Measurements from ENCODE around the gene TIMM10.

DNA sequence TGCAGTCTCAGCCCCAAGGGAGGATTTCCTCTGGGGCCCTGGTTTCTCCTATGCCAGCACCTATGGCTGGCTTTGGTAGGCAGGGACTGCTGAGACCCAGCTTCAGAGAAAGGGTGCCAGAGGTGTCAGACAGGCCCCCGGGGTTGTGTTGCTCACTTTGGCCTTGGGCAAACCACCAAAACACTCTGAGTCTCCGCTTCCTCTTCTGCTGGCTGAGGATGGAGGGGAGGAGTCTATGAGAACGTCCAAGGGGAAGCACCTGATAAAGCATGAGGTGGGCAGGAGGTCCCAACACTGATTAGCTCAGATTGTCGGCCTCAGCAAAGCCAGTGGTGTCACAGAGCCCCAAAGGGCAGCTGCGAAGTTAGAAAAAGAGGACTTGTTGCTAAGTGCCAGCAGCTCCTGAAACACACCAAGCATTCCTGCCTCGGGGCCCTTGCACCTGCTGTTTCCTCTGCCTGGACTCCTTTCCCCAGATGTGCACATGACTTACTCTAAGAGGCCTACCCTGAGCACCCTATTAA is 17.4 kb upstream of the TIMM10 start:
- TF ChIP-seq, protein P1, sequence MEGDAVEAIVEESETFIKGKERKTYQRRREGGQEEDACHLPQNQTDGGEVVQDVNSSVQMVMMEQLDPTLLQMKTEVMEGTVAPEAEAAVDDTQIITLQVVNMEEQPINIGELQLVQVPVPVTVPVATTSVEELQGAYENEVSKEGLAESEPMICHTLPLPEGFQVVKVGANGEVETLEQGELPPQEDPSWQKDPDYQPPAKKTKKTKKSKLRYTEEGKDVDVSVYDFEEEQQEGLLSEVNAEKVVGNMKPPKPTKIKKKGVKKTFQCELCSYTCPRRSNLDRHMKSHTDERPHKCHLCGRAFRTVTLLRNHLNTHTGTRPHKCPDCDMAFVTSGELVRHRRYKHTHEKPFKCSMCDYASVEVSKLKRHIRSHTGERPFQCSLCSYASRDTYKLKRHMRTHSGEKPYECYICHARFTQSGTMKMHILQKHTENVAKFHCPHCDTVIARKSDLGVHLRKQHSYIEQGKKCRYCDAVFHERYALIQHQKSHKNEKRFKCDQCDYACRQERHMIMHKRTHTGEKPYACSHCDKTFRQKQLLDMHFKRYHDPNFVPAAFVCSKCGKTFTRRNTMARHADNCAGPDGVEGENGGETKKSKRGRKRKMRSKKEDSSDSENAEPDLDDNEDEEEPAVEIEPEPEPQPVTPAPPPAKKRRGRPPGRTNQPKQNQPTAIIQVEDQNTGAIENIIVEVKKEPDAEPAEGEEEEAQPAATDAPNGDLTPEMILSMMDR (IDR thresholded peaks at IDR 0.05 in 4 of 5, conservative IDR thresholded peaks at IDR 0.05 in 1 of 5), result no peak
- no peak for TF ChIP-seq POLR2A (IDR thresholded peaks at IDR 0.05)

Data from gastrocnemius medialis (tissue), 4 donors.